Regular cardiac myocyte (primary cell): ENCODE measurements around the gene HAPLN3. TPM values are rescaled to one million over a fixed set of nuclear protein-coding genes. Genes with fewer than 3 reads are reported as not detected.

Source experiments
- total RNA-seq: library from RNA; depleted of rRNA; stranded (reverse); fragments of >200 nt; gene quantifications from 2 replicates; pipeline ENCODE4 v1.2.3, GENCODE V29; 2014

HAPLN3 gene
- total RNA-seq = 6.9 and 9.0 TPM in 2 replicates

GRCh38 chr15:88894819-88895767 lies at the start of gene HAPLN3:
Gene HAPLN3 (minus strand): TSS chr15:88895544. CDS start chr15:88887298, 8,246 bp downstream.

GRCh38 chr15:88913017-88913849 lies 17.9 kb upstream of the HAPLN3 start, which contains the start of gene MFGE8:
Gene MFGE8 (minus strand): TSS chr15:88913379. CDS start chr15:88913319, 60 bp downstream.

Other genes with a start within 250 kb of the HAPLN3 start
- gene ACAN, start 92.1 kb downstream of the HAPLN3 start, total RNA-seq = 7.0 and 7.9 TPM in 2 replicates
- 51.6 and 198 TPM in 2 replicates for gene MFGE8, start 17.8 kb upstream of the HAPLN3 start, total RNA-seq
- 47.5 and 72.7 TPM in 2 replicates for gene ABHD2, start 192.9 kb upstream of the HAPLN3 start, total RNA-seq